ENCODE measurements around the gene CHPF.

CHPF gene

DNA sequence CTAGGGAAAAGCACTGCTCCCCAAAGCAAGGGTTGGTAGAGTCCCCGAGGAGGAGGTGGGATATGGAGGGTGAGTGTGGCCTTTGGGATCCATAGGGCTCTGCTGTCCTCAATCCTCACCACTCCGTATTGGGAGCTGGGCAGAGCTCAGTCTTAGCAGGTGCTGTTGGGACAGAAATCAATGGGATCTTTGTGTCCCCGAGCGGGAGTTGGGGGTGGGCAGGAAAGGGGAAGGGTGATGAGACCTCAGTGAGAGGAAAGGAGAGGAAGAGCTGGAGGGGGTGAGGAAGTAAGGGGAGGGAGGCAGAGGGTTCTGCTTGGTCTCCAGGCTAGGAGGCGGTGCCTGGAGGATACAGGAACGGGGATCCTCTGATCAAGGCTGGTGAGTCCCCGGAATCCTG, 26.7 kb downstream of the CHPF start:
- Histone ChIP-seq H3K27me3 (ENCODE audit: control insufficient read depth, insufficient read depth, low read length) (peaks cover 9% of the 10 kb centered on the region), H3K4me1 (peaks cover 6% of the 10 kb centered on the region), H3K27ac (no peak overlapping the region), H3K4me3 (ENCODE audit: low read depth, low read length) (no peak overlapping the region), H3K4me2 (ENCODE audit: low read length) (no peak overlapping the region), H3K9ac (no peak overlapping the region), H3K9me3 (ENCODE audit: control insufficient read depth, low read length) (no peaks in the 10 kb centered on the region), H2AFZ (no peak overlapping the region), H3K79me2 (no peaks in the 10 kb centered on the region), H3K36me3 (ENCODE audit: control insufficient read depth, insufficient read depth, low read length) (no peaks in the 10 kb centered on the region)
- TF ChIP-seq CTCF (IDR thresholded peaks at IDR 0.05), result no peak

DNA sequence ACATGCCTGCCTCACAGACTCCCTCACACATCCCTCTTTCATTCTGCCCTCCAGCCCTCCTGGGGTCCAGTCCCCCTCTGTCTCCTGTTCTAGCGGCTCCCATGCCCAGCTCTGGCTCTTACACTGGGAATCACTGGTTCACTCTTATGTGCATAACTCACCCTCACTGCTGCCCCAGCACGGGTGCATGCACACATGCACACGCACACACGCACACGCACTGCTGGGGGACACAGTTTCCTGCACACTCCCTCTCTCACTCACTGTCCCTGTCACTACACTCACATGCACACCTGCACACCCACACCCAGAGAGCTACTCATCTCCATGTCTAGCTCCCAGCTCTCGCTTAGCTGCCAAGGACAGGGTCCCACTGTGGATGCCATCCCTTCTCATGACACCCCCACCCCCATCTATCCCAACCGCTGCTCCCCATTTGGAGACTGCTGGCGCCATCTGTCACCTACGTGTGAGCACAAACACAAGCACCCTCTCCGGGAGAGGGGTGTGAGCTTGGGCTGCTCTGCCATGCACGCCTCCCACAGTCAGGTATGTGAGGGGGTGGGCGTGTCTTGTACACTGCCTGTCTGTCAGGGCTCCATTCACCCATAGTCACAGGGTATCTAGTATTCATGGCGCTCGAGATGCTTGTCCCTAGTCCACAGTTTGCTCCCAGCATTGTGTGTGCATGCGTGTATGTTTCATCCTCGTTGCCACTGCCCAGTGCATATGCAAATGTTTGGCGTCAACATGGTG, 27.6 kb downstream of the CHPF start:
- no peaks in the 10 kb centered on the region for H3K79me2 ChIP-seq
- H3K36me3 ChIP-seq (ENCODE audit: control insufficient read depth, insufficient read depth, low read length), result no peaks in the 10 kb centered on the region
- peaks cover 6% of the 10 kb centered on the region for H3K4me1 ChIP-seq
- no peak overlapping the region for H3K27ac ChIP-seq
- H3K4me2 ChIP-seq (ENCODE audit: low read length), result no peak overlapping the region
- no peaks in the 10 kb centered on the region for H3K9me3 ChIP-seq (ENCODE audit: control insufficient read depth, low read length)
- H3K4me3 ChIP-seq (ENCODE audit: low read depth, low read length), result no peak overlapping the region
- H3K27me3 ChIP-seq (ENCODE audit: control insufficient read depth, insufficient read depth, low read length), result peaks cover 9% of the 10 kb centered on the region
- no peak for TF ChIP-seq CTCF (IDR thresholded peaks at IDR 0.05)
- no peak overlapping the region for H3K9ac ChIP-seq
- no peak overlapping the region for H2AFZ ChIP-seq

GRCh38 chr2:219514836-219515235, 28.8 kb downstream of the CHPF start:
- TF ChIP-seq CTCF (IDR thresholded peaks at IDR 0.05), result no peak
- H3K9me3 ChIP-seq (ENCODE audit: control insufficient read depth, low read length), result no peaks in the 10 kb centered on the region
- no peaks in the 10 kb centered on the region for H3K36me3 ChIP-seq (ENCODE audit: control insufficient read depth, insufficient read depth, low read length)
- H3K4me2 ChIP-seq (ENCODE audit: low read length), result no peak overlapping the region
- no peak overlapping the region for H3K9ac ChIP-seq
- H3K4me1 ChIP-seq, result peaks cover 11% of the 10 kb centered on the region
- peaks cover 14% of the 10 kb centered on the region for H3K27me3 ChIP-seq (ENCODE audit: control insufficient read depth, insufficient read depth, low read length)
- no peak overlapping the region for H3K4me3 ChIP-seq (ENCODE audit: low read depth, low read length)
- no peaks in the 10 kb centered on the region for H3K79me2 ChIP-seq
- H2AFZ ChIP-seq, result no peak overlapping the region
- no peak overlapping the region for H3K27ac ChIP-seq

GRCh38 chr2:219514196-219514761, 29.3 kb downstream of the CHPF start, which contains the start of gene ASIC4:
TSS of gene ASIC4 (plus strand) at chr2:219514482. CDS start at chr2:219514725, 243 bp downstream.
- no peak within 1 kb of the TSS for H3K9ac ChIP-seq
- peak within 1 kb of the TSS; percentile 22 for H2AFZ ChIP-seq
- no peaks in the 10 kb centered on the region for H3K9me3 ChIP-seq (ENCODE audit: control insufficient read depth, low read length)
- no peaks in the 10 kb centered on the region for H3K79me2 ChIP-seq
- peak within 1 kb of the TSS; percentile 31 for H3K4me2 ChIP-seq (ENCODE audit: low read length)
- peaks cover 14% of the 10 kb centered on the region for H3K4me1 ChIP-seq
- H3K4me3 ChIP-seq (ENCODE audit: low read depth, low read length), result no peak within 1 kb of the TSS
- H3K27ac ChIP-seq, result no peak within 1 kb of the TSS
- no peak for TF ChIP-seq CTCF (IDR thresholded peaks at IDR 0.05)
- no peaks in the 10 kb centered on the region for H3K36me3 ChIP-seq (ENCODE audit: control insufficient read depth, insufficient read depth, low read length)
- peaks cover 14% of the 10 kb centered on the region for H3K27me3 ChIP-seq (ENCODE audit: control insufficient read depth, insufficient read depth, low read length)
